ENCODE measurements around the gene PPIL3. TPM values are rescaled to one million over a fixed set of nuclear protein-coding genes. Genes with fewer than 3 reads are reported as not detected.
"Not testable (repeated sequence)": the region's sequence is repeated elsewhere in the genome, so short reads cannot be mapped to it uniquely, and the experiment has no call there.

PPIL3 gene
- polyA plus RNA-seq (ENCODE audit: insufficient read length in 10 of 10): 10 to 100 TPM; 20.6 to 74.9 (median 46.4) TPM
- long read RNA-seq, donor 1, partial matches to known transcripts: 0 of 1 reads
- long read RNA-seq, donor 1, other reads (novel, unspliced or antisense): 0 of 1 reads
- long read RNA-seq, donor 2, partial matches to known transcripts: 0 of 5 reads
- long read RNA-seq, donor 2, other reads (novel, unspliced or antisense): 0 of 5 reads
- long read RNA-seq, donor 3: 0 reads
- long read RNA-seq, donor 4, partial matches to known transcripts: 0 of 8 reads
- long read RNA-seq, donor 4, other reads (novel, unspliced or antisense): 5 of 8 reads
- long read RNA-seq, donor 5, partial matches to known transcripts: 0 of 16 reads
- long read RNA-seq, donor 5, other reads (novel, unspliced or antisense): 11 of 16 reads
- long read RNA-seq, donor 6, partial matches to known transcripts: 0 of 16 reads
- long read RNA-seq, donor 6, other reads (novel, unspliced or antisense): 6 of 16 reads
- long read RNA-seq, donor 7, partial matches to known transcripts: 0 of 6 reads
- long read RNA-seq, donor 7, other reads (novel, unspliced or antisense): 0 of 6 reads
- long read RNA-seq, donor 8, partial matches to known transcripts: 0 of 7 reads
- long read RNA-seq, donor 8, other reads (novel, unspliced or antisense): 0 of 7 reads
- long read RNA-seq, donor 9: 0 reads

DNA sequence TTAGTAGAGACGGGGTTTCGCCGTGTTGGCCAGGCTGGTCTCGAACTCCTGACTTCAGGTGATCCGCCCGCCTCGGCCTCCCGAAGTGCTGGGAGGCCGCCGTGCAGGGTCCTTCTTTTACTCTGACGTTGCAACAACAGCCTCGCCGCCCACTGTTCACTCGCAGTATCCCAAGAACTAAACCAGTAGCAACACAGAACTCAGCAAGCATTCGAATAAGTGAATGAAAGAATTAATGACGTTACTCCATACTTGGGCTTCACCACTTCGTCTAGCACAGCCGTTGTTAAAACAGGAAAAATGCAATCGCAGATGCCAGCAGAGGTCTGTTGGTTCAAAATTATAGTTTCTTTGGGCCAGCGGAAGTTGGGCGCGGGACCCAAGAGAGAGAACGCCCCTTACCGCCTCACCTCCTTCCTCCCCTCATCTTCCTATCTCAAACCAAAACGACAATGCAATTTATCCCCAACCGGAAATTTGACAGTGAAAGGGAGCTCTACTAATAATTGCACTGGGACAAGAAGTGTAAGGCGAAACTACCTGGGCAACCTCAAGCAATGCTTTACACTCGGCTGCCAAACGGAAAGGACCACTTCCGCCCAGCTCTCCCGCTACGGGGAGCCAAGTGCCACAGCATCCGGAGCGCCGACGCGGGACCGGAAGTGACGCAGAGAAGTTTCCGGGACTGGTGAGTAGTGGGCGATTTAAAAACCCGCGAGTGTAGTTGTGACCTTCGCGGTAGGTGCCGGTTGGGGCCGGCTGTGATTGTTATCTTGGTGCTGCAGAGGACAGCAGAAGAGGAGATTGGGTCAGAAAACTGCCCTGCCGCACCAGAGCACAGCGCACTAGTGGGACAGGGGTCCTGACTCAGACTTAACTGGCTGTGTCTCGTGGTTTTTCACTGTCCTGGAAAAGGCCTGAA lies at the start of gene PPIL3, which contains the start of gene NIF3L1:
PPIL3 (minus strand) TSS at position 374 of the 922 bp plus-strand sequence. CDS start 1,462 bp downstream, outside the sequence.
NIF3L1 (plus strand) TSS at position 668 of the 922 bp plus-strand sequence. CDS start 2,573 bp downstream, outside the sequence.
- DNase-seq: peak; percentile 98 to 99 (median 98)

DNA sequence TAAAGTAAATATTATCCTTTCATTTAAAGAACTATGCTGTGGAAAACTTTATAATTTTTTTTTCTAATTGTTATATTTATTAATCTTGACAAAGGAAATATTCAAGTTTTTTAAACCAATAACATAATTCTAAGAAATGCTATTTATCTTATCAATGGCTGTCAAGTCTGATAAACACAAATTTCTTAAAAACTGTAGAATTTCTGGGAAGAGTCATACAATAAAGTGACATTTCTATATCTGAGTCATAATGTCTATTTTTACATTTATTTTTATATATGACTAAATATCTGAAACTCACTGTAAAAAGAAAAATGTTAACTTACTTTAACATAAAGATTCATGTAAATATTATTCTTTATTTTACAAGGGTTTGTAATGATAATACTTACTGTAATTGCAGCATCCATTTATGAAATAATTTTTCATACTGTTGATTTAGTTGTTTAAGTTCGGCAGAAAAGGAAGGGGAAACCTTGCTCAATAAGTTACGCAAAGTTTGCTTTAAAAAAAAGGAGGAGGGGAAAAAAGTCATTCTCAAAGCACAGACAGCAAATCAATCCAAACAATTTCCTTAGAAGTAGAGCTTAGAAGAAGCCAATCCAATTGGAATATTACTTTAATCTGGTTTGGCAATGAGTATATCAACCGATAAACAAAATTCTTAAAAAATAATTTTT lies 42.2 kb upstream of the PPIL3 start:
- no peak for DNase-seq

DNA sequence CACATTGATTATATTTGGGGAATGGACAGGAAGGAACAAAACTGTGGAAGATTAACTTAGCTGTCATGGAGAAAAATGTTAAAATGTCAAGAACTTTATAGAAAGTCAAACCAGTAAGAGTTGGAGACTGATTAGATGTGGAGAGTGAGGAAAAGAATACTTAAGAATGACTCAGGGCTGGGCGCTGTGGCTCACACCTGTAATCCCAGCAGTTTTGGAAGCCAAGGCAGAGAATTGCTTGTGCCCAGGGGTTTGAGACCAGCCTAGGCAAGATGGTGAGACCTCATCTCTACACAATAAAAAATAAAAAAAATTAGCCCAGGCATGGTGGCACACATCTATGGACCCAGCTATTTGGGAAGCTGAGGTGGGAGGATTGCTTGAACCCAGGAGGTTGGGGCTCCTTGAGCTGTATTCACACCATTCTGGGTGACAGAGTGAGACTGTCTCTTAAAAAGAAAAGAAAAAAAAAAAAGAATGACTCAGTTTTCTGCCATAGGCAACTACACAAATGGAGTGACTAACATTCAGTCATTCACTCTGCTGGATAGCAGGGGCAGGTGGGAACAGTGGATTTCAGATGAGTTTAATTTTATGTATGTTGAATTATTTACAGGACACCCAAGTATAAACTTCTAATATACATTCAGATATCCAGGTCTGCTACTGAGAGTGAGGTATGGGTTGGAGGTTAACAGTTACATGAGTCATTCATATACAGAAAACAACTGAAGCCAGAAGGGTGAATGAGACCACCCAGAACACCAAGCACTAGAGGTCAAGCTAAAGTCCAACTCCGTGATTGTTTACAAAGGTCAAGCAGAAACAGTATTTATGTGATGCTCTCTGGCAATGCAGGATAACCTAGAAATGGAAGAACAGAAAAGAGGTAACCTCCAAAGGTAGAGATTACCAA lies 40.7 kb upstream of the PPIL3 start:
- DNase-seq: no peak

- no peak for DNase-seq
Observed at GRCh38 chr2:200922439-200922838, 33.6 kb upstream of the PPIL3 start.

DNA sequence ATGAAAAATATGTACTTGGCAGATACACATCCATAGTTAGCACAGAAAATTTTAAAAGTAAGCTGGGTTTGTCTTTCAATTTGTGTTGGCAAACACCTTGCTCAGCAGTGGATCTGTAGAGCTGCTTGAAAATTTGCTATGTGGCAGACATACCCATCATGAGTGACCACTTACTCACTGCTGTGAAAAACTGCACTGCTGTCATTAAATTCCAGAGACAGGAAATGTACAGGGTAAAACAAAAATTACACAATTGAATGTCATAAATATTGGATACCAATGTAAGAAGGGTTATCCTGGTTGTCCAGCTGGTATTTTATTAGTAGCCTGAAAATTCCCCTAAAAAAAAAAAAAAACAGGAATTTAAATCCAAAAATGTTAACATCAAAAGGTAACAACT lies 24.8 kb upstream of the PPIL3 start:
- DNase-seq: peak in 1 of 3 donors; percentile 20

DNA sequence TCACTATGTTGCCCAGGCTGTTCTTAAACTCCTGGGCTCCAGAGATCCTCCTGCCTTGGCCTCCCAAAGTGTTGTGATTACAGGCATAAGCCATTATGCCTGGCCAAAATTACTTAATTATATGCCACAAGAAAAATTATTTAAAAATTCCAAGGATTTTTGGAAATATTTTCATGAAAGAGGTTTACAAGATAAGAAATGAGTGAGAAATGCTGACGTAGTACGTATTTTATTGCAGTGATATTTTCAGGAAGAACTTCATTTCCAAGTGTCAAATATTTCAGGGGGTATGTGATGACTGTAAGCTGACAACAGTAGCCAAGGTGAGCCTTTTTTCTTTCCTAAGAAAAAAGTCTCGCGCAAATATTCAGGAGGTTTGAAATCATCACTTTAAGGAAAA lies 21.1 kb upstream of the PPIL3 start:
- DNase-seq: no peak

- DNase-seq: peak; percentile 37 to 74 (median 58)
Observed at GRCh38 chr2:200905618-200906296, 16.9 kb upstream of the PPIL3 start.

- peak; percentile 70 to 87 (median 74) for DNase-seq
Observed at GRCh38 chr2:200901459-200902072, 12.7 kb upstream of the PPIL3 start.

DNA sequence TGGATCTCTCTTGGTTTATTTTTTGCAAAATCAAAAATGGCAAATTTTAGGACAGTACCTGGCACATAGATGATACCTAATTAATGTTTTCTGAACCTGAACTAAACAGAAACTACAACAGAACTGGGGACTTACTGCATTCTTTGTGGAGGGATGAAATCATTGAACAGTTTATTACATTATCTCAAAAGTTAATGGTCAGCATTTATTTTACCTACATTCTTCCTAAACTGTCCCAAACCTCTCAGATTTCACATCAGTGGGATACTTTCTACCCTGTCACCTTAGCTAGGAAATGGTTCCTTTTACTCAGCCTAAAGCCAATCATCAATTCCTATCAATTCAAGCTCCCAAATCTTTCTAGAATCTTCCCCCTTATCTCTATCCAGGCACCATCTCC lies 10.6 kb upstream of the PPIL3 start:
- DNase-seq: no peak

- DNase-seq: not testable (repeated sequence)
Observed at GRCh38 chr2:200881715-200882249, 7.1 kb downstream of the PPIL3 start.

GRCh38 chr2:200878289-200878880 lies 10.5 kb downstream of the PPIL3 start:
- no peak for DNase-seq

- no peak for DNase-seq
Observed at GRCh38 chr2:200877443-200877842, 11.4 kb downstream of the PPIL3 start.

DNA sequence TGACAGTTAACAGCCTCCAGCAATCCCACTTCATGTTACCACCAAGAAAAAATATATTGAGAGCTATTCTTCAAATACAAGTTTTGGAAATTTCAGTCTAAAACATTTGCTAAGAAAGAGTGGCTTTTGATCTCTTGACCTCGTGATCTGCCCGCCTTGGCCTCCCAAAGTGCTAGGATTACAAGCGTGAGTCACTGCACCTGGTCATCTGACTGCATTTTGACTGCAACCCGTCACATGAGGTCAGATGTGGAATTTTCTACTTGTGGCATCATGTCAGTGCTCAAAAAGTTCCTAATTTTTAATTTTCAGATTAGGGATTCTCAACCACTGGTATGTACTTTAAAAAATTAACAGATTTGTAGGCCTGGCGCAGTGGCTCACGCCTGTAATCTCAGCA lies 15.3 kb downstream of the PPIL3 start:
- DNase-seq: no peak

DNA sequence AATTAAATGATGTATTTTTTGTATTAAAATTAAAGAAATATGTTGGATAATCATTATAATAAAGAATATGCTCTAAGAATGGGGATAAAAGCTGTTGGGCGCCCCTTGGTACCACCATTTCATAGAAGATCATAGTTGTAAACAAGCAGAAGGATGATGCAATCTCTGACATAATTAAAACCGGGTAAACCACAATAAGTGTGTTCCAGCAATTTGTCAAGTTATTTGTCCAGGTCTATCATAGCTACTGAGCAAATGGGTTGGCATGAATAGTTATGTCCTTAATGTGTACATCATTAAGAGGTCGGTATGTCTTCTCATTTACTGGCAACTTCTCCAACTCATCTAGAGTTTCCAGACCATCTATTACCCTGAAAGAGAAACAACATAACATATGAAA lies 17.7 kb downstream of the PPIL3 start:
- no peak for DNase-seq

GRCh38 chr2:200869014-200869413 lies 19.9 kb downstream of the PPIL3 start:
- DNase-seq: no peak

DNA sequence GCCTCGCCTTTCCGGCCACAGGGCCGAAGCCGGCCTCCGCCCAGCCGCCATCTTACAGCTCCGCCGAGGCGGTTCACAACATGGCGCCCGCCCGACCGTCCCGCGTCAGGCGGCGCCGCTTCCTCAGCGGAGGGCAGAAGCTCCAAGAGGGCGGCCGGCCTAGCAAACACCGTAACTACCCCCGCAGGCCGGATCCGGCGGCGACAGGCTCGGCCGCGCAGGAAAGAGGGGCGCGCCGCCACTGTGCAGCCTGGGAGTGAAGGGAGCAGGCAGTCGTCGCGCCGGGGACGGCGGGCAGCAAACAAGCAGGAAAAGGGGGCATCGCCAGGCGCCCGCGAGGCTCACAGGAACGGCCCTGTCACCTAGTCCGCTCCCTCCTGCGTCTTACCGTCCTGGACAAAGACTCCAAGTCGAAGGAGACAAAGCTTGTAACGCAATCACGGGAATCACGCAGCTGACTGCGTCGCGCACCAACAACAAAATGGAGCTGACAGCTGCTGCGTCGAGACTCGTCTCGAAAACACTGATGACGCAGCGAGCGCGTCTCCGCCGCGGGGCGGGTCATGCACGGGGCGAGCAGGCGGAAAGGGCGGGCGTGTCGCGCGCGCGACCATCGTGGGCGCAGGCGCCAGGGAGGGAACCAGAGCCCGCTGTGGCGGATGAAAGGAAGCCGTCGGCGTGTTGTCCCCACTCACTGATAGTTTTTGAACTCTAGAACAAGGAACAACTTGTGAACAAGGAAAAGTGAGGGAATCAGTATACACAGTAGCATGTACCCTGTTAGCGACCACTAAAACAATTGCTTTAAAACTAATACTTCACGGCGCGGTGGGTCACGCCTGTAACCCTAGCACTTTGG lies 24.5 kb downstream of the PPIL3 start, which contains the start of gene CLK1:
CLK1 (minus strand) TSS at position 483 of the 859 bp plus-strand sequence. CDS start 2,796 bp downstream, outside the sequence.
- DNase-seq: peak; percentile 95 to 99 (median 98)

DNA sequence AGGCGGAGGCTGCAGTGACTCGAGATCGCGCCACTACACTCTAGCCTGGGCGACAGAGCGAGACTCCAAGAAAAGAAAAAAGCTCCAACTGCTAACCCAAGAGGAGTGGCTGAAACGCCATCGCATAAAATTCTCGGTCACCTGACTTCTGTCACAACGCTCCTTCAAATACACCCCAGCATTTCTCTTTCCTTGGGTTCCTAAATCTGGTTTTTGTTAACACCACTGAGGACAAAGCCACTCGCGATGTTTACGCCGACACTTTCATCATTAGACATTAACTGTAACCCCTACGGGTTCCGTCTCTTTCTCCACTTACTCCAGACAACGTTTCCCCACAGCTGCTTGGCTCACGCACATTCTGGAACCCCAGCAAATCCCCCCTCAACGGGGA lies 25.1 kb downstream of the PPIL3 start:
- DNase-seq: no peak
